ENCODE measurements around the gene MIEF1. TPM values are rescaled to one million over a fixed set of nuclear protein-coding genes. Genes with fewer than 3 reads are reported as not detected.

Gene MIEF1
- total RNA-seq, 1 donor from 2014 or later: 27.7 TPM

DNA sequence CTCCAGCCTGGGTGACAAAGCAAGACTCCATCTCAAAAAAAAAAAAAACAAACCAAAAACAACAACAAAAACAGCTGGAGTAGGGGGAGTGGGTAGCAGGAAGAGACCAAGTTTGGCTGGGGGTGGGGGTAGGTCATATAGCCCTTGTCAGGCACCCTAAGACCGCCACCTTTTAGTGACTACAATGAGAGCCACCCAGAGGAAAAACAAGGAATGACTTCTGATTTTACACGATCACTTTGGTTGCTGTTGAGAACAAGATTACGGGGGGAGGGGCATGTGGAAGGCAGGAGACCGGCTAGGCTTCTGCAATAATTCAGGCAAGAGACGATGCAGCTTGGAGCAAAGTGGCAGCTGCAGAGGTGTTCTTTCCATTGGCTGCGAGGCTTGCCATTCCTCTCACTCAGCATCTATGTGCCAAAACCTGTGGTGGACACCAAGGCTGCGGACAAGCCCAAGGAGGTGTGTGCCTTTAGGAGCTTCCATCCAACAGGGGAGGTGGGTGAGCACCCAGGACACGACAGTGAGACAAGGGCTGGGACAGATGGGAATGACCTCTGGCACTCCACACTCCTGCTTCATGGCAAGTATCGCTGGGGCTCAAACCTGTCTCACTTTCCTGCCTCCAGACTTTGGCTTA lies 28.7 kb downstream of the MIEF1 start:
- DNase-seq: peak; percentile 38
- Histone ChIP-seq H3K4me3 (peak overlapping the region; percentile 88), H3K4me1 (peaks cover 69% of the 10 kb centered on the region), H3K9me3 (no peaks in the 10 kb centered on the region), H3K27ac (no peak overlapping the region), H3K36me3 (peaks cover 38% of the 10 kb centered on the region), H3K27me3 (ENCODE audit: low read depth) (no peaks in the 10 kb centered on the region)
- TF ChIP-seq, protein P1, sequence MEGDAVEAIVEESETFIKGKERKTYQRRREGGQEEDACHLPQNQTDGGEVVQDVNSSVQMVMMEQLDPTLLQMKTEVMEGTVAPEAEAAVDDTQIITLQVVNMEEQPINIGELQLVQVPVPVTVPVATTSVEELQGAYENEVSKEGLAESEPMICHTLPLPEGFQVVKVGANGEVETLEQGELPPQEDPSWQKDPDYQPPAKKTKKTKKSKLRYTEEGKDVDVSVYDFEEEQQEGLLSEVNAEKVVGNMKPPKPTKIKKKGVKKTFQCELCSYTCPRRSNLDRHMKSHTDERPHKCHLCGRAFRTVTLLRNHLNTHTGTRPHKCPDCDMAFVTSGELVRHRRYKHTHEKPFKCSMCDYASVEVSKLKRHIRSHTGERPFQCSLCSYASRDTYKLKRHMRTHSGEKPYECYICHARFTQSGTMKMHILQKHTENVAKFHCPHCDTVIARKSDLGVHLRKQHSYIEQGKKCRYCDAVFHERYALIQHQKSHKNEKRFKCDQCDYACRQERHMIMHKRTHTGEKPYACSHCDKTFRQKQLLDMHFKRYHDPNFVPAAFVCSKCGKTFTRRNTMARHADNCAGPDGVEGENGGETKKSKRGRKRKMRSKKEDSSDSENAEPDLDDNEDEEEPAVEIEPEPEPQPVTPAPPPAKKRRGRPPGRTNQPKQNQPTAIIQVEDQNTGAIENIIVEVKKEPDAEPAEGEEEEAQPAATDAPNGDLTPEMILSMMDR (IDR thresholded peaks at IDR 0.05): no peak
- no peak for ATAC-seq
- intact Hi-C loops (cut with DNase I): no loop called here

GRCh38 chr22:39532215-39533073 lies 30.4 kb downstream of the MIEF1 start, which contains the start of gene RPS19BP1:
Gene RPS19BP1 (minus strand): TSS chr22:39532748. CDS start chr22:39532738, 10 bp downstream.
- H3K4me3 ChIP-seq: peak within 1 kb of the TSS; percentile 88
- peak within 1 kb of the TSS; percentile 88 for H3K27ac ChIP-seq
- DNase-seq: peak; percentile 99
- peaks cover 55% of the 10 kb centered on the region for H3K4me1 ChIP-seq
- no peaks in the 10 kb centered on the region for H3K27me3 ChIP-seq (ENCODE audit: low read depth)
- H3K9me3 ChIP-seq: no peaks in the 10 kb centered on the region
- ATAC-seq: peak; percentile 93 to 94
- intact Hi-C loops (cut with DNase I): no loop called here
- TF ChIP-seq, protein P1 (IDR thresholded peaks at IDR 0.05): no peak
- H3K36me3 ChIP-seq: peaks cover 36% of the 10 kb centered on the region

GRCh38 chr22:39534092-39534506 lies 32.0 kb downstream of the MIEF1 start:
- ATAC-seq (no peak), DNase-seq (no peak)
- intact Hi-C loops (cut with DNase I): no loop called here
- Histone ChIP-seq H3K4me1 (peaks cover 39% of the 10 kb centered on the region), H3K9me3 (no peaks in the 10 kb centered on the region), H3K27ac (no peak overlapping the region), H3K36me3 (peaks cover 20% of the 10 kb centered on the region), H3K27me3 (ENCODE audit: low read depth) (no peaks in the 10 kb centered on the region), H3K4me3 (no peak overlapping the region)
- TF ChIP-seq, protein P1 (IDR thresholded peaks at IDR 0.05): no peak

DNA sequence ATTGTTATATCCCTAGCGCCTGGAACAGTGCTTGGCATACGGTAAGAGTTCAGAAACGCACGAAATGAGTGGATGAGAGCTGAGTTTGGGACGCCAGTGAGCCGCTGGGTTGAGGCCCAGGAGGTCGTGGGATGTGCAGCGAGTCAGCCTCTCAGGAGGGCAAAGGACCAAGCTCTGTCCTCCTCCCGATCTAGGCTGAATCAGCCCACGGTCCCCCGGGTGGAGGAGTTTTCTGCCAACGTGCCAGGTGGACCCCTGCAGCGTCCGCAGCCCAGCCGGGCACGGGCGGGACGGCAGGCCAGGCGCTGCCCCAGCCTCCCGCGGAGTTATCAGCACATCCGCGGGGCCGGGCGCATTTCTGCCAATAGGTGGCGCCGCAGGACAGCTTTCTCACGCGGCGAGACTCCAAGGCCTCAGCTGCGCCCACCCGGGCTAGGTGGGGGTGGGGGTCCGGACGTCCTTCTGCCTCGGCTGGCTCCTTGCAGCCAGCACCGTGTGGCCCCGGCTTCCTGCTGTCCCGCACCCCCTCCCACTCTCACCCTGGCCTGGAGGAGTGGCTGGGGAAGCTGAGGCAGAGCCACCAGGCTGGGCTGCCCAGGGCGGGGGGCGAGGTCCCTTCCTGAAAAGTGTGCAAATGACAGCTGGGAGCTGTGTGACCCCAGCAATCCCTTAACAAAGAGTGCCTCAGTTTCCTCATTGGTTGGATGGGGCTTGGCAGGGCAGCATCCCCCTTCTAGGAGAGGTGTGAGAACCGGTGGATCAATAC lies 32.7 kb downstream of the MIEF1 start:
- H3K4me1 ChIP-seq: peaks cover 32% of the 10 kb centered on the region
- H3K36me3 ChIP-seq: peaks cover 13% of the 10 kb centered on the region
- intact Hi-C loops (cut with DNase I): no loop called here
- H3K9me3 ChIP-seq: no peaks in the 10 kb centered on the region
- TF ChIP-seq, protein P1 (IDR thresholded peaks at IDR 0.05): peak; percentile 98
- H3K4me3 ChIP-seq: no peak overlapping the region
- H3K27me3 ChIP-seq (ENCODE audit: low read depth): no peaks in the 10 kb centered on the region
- no peak overlapping the region for H3K27ac ChIP-seq
- ATAC-seq: peak; percentile 40 to 41
- peak; percentile 90 for DNase-seq

DNA sequence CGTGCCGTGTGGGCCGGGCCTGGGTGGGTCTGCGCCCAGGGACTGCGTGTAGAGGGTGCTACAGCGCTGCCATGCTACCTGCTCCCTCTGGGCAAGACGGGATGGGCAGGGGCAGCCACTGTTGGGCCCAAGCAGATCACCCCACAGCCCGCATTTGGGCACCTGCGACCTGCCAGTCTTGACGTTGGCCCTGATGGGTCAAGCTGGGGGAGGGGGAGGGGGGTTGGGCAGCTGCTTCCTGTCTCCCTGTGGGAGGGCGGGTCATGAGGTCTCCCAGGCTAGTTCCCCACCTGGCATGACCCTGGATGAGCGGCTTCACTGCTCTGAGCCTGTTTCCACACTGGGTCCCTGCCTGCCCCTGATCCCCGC lies 33.3 kb downstream of the MIEF1 start:
- Histone ChIP-seq H3K27me3 (ENCODE audit: low read depth) (no peaks in the 10 kb centered on the region), H3K4me3 (no peak overlapping the region), H3K4me1 (peaks cover 26% of the 10 kb centered on the region), H3K36me3 (peaks cover 7% of the 10 kb centered on the region), H3K27ac (no peak overlapping the region), H3K9me3 (no peaks in the 10 kb centered on the region)
- intact Hi-C loops (cut with DNase I): no loop called here
- TF ChIP-seq, protein P1 (IDR thresholded peaks at IDR 0.05): no peak
- DNase-seq (no peak), ATAC-seq (no peak)

All from lower lobe of right lung (tissue), 2 donors.